ENCODE results near the gene PLEKHG3. TPM values are rescaled to one million over a fixed set of nuclear protein-coding genes. Genes with fewer than 3 reads are reported as not detected.

The PLEKHG3 gene
- total and polyA plus RNA-seq, 12 donors: 2.7 to 11.7 (median 8.9) TPM

DNA sequence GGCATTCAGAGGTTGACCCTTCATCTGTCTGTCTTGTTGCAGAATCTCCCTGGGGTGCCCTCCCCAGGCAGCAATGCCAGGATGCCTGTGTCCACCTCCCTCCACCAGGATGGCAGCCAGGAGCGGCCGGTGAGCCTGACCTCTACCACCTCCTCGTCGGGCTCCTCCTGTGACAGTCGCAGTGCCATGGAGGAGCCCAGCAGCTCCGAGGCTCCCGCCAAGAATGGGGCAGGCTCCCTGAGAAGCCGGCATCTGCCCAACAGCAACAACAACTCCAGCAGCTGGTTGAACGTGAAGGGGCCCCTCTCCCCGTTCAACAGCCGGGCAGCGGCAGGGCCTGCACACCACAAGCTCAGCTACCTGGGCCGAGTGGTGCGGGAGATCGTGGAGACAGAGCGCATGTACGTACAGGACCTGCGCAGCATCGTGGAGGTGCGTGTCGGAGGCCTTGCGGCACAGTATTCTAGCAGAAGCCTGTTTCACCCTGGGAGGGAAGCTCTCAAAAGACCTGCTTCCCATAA is 23.4 kb downstream of the PLEKHG3 start:
- Histone ChIP-seq H3K9me3 (replicated peaks in 1 of 3) (no peaks in the 10 kb centered on the region), H3K4me1 (replicated peaks in 1 of 2) (no peaks in the 10 kb centered on the region), H3K27me3 (no peaks in the 10 kb centered on the region), H3K36me3 (replicated peaks in 1 of 2) (peaks cover 0 to 3% of the 10 kb centered on the region in 2 donors), H3K27ac (no peak overlapping the region), H3K4me3 (no peak overlapping the region)
- intact Hi-C loops (cut with DNase I): no loop called here
- no peak for DNase-seq
- TF ChIP-seq POLR2A (IDR thresholded peaks at IDR 0.05) (no peak), CTCF (IDR thresholded peaks at IDR 0.05) (no peak)
- WGBS, 4 donors: 90 to 96% (median 93%) methylated on average over 15 to 22 of the region's 22 CpGs

- Histone ChIP-seq H3K36me3 (replicated peaks in 1 of 2) (peaks cover 0 to 3% of the 10 kb centered on the region in 2 donors), H3K4me1 (replicated peaks in 1 of 2) (no peaks in the 10 kb centered on the region), H3K9me3 (replicated peaks in 1 of 3) (no peaks in the 10 kb centered on the region), H3K27me3 (no peaks in the 10 kb centered on the region), H3K4me3 (no peak overlapping the region), H3K27ac (peak overlapping the region in 1 of 5 donors; percentile 22)
- TF ChIP-seq POLR2A (IDR thresholded peaks at IDR 0.05) (no peak), CTCF (IDR thresholded peaks at IDR 0.05) (no peak)
- 83 to 92% (median 86%) methylated on average over 5 to 6 of the region's 6 CpGs for WGBS, 4 donors
- intact Hi-C loops (cut with DNase I): no loop called here
- DNase-seq: no peak
Observed at GRCh38 chr14:64728106-64728505, 23.9 kb downstream of the PLEKHG3 start.

DNA sequence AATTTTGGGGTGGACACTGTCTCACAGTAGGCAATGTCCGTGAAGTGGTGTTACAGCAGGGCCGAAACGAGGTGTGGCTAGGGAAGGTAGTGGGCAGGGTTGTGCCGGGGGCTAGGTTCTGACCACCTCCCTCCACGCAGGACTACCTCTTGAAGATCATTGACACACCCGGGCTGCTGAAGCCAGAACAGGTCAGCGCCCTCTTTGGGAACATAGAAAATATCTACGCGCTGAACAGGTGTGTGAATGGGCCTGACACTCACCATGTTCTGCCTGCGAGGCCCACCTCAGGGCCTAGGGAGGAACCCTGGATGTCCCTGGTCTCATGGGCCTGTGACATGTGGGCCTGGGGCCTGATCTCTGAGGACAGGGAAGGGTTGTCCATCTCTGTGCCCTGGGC is 24.6 kb downstream of the PLEKHG3 start:
- H3K4me1 ChIP-seq (replicated peaks in 1 of 2): no peaks in the 10 kb centered on the region
- H3K36me3 ChIP-seq (replicated peaks in 1 of 2): peaks cover 0 to 3% of the 10 kb centered on the region in 2 donors
- TF ChIP-seq POLR2A (IDR thresholded peaks at IDR 0.05): no peak
- TF ChIP-seq CTCF (IDR thresholded peaks at IDR 0.05): no peak
- DNase-seq: no peak
- H3K9me3 ChIP-seq (replicated peaks in 1 of 3): no peaks in the 10 kb centered on the region
- H3K4me3 ChIP-seq: no peak overlapping the region
- H3K27me3 ChIP-seq: no peaks in the 10 kb centered on the region
- H3K27ac ChIP-seq: no peak overlapping the region
- 92 to 94% (median 93%) methylated on average over 7 to 10 of the region's 10 CpGs for WGBS, 4 donors
- intact Hi-C loops (cut with DNase I): no loop called here

DNA sequence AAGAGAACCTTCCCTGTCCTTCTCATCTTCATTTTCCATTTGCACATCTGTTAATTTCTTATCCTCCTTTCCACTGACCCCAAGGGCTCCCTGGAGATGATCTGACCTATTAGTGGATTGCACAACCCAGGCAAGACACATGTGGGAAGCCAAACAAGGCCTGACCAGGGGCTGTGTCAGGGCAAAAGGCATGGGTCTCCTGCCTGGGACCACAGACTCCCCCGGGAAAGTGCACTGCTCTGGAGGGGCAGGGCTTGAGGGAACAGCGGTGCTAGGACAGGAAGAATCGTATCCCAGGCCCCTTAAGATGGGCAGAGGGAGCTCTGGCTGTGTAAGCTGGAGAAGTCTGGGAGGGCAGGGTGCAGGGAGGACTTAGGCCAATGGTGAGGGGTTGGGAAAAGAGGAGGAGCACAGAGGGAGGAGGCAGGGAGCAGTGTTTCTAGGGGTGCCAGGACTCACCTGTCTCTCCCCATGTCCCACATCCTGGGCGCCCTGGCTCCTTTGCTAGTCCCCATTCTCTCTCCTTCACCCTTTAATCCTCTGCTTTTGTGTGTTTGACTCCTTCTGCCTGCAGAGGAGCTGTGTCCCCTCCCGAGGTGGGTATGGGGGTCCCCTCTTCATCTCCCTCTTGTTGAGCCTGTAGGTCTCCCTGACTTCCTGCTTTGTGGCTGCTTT is 25.3 kb downstream of the PLEKHG3 start:
- H3K36me3 ChIP-seq (replicated peaks in 1 of 2): peaks cover 0 to 3% of the 10 kb centered on the region in 2 donors
- DNase-seq: no peak
- H3K9me3 ChIP-seq (replicated peaks in 1 of 3): no peaks in the 10 kb centered on the region
- H3K27me3 ChIP-seq: no peaks in the 10 kb centered on the region
- intact Hi-C loops (cut with DNase I): no loop called here
- H3K27ac ChIP-seq: no peak overlapping the region
- WGBS, 4 donors: 68 to 83% (median 73%) methylated on average over 5 of the region's 5 CpGs
- H3K4me1 ChIP-seq (replicated peaks in 1 of 2): no peaks in the 10 kb centered on the region
- no peak overlapping the region for H3K4me3 ChIP-seq
- no peak for TF ChIP-seq POLR2A (IDR thresholded peaks at IDR 0.05)
- TF ChIP-seq CTCF (IDR thresholded peaks at IDR 0.05): no peak
